ENCODE results near the gene MYBPHL.

Gene MYBPHL

DNA sequence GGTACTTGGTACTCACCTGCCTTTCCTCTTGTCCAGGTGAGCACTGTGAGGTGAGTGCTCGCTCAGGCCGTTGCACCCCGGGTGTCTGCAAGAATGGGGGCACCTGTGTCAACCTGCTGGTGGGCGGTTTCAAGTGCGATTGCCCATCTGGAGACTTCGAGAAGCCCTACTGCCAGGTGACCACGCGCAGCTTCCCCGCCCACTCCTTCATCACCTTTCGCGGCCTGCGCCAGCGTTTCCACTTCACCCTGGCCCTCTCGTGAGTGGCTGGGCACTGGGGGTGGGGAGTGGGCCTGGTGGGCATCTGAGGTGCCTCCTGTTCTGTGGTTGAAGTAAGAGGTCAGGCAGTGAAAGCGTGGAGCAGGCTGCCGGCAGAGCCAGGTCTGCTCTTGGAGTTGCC is 45.8 kb downstream of the MYBPHL start:
- no peak overlapping the region for H3K9ac ChIP-seq (ENCODE audit: insufficient read length)
- no peak for DNase-seq (ENCODE audit: low read depth, low spot score)
- TF ChIP-seq POLR2AphosphoS5 (IDR thresholded peaks at IDR 0.05; ENCODE audit: borderline replicate concordance, low read depth, low read length): no peak
- no peak for TF ChIP-seq EZH2 (IDR thresholded peaks at IDR 0.05)
- TF ChIP-seq FOXP2 (optimal IDR thresholded peaks at IDR 0.05; ENCODE audit: control extremely low read depth, extremely low read length, insufficient read depth): no peak
- no peaks in the 10 kb centered on the region for H3K9me3 ChIP-seq (ENCODE audit: low read depth, low read length)
- H3K36me3 ChIP-seq (ENCODE audit: insufficient read depth, low read length): peaks cover 3% of the 10 kb centered on the region; the same call in 1 of the 2 replicates
- H3K27ac ChIP-seq: no peak overlapping the region
- no peak overlapping the region for H3K4me3 ChIP-seq

- TF ChIP-seq FOXP2 (optimal IDR thresholded peaks at IDR 0.05; ENCODE audit: control extremely low read depth, extremely low read length, insufficient read depth) (no peak), POLR2AphosphoS5 (IDR thresholded peaks at IDR 0.05; ENCODE audit: borderline replicate concordance, low read depth, low read length) (no peak), EZH2 (IDR thresholded peaks at IDR 0.05) (no peak)
- Histone ChIP-seq H3K36me3 (ENCODE audit: insufficient read depth, low read length) (peaks cover 3% of the 10 kb centered on the region; the same call in 1 of the 2 replicates), H3K4me3 (no peak overlapping the region), H3K9ac (ENCODE audit: insufficient read length) (no peak overlapping the region), H3K27ac (no peak overlapping the region), H3K9me3 (ENCODE audit: low read depth, low read length) (no peaks in the 10 kb centered on the region)
- no peak for DNase-seq (ENCODE audit: low read depth, low spot score)
Measured at GRCh38 chr1:109259674-109260557, 46.9 kb downstream of the MYBPHL start.

DNA sequence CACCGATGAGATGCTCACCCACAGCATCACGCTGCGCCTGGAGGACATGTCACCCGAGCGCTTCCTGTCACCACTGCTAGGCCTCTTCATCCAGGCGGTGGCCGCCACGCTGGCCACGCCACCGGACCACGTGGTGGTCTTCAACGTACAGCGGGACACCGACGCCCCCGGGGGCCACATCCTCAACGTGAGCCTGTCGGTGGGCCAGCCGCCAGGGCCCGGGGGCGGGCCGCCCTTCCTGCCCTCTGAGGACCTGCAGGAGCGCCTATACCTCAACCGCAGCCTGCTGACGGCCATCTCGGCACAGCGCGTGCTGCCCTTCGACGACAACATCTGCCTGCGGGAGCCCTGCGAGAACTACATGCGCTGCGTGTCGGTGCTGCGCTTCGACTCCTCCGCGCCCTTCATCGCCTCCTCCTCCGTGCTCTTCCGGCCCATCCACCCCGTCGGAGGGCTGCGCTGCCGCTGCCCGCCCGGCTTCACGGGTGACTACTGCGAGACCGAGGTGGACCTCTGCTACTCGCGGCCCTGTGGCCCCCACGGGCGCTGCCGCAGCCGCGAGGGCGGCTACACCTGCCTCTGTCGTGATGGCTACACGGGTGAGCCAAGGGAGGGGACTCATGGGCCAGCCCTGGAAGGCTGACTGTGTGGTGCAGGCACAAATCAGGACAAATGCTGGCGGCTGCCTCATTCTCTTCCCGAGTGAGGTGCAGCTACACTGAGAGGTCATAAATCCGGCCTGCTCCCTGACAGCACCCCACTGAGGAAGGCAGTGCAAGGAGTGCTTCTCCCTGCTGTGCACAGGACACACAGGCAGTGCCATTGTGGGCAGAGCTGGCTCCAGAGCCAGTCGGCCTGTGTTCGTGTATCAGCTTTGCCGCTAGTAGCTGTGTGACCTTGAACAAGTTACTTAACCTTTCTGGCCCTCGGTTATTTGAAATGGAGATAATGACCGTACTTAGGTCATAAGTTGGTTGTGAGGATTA is 48.0 kb downstream of the MYBPHL start:
- peaks cover 3% of the 10 kb centered on the region; the same call in 1 of the 2 replicates for H3K36me3 ChIP-seq (ENCODE audit: insufficient read depth, low read length)
- no peak overlapping the region for H3K4me3 ChIP-seq
- TF ChIP-seq POLR2AphosphoS5 (IDR thresholded peaks at IDR 0.05; ENCODE audit: borderline replicate concordance, low read depth, low read length) (no peak), EZH2 (IDR thresholded peaks at IDR 0.05) (no peak)
- no peak overlapping the region for H3K27ac ChIP-seq
- H3K9ac ChIP-seq (ENCODE audit: insufficient read length): no peak overlapping the region
- no peak for DNase-seq (ENCODE audit: low read depth, low spot score)
- no peaks in the 10 kb centered on the region for H3K9me3 ChIP-seq (ENCODE audit: low read depth, low read length)

DNA sequence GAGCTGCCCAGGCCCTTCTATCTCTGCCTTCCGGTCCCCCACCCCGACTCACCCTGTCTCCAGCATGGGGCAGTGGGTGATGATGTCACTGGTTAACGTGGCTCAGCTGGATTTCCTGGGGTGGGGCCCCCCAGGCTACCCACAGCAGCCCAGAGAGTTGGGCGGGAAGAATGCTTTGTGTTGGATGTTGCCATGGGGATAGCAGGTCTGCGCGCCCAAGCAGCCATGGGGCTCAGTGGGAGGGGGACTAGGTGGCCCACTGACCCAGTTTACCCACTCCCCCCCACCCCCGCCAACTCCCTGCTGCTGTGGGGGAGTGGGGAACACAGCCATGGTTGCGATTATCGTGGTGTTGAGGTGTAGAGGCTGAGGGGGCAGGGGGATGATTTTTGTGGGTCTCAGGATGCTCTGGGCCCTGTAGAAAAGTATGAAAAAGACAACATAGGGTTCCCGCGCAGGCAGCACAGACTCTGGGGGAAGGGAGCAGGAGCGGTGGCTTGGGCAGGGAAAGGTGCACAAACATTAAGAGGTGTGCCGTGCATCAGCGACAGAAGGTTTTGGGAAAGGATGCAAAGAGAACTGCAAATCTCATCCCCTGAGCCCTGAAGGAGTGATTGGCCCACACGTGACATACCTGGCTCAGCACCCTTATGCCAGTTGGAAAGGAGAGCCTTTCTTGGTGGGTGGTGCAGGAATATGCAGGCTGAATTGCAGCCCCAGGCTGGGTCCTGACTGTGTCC is 49.0 kb downstream of the MYBPHL start:
- no peak overlapping the region for H3K9ac ChIP-seq (ENCODE audit: insufficient read length)
- H3K4me3 ChIP-seq: no peak overlapping the region
- H3K27ac ChIP-seq: no peak overlapping the region
- no peaks in the 10 kb centered on the region for H3K9me3 ChIP-seq (ENCODE audit: low read depth, low read length)
- peaks cover 3% of the 10 kb centered on the region; the same call in 1 of the 2 replicates for H3K36me3 ChIP-seq (ENCODE audit: insufficient read depth, low read length)
- no peak for TF ChIP-seq FOXP2 (optimal IDR thresholded peaks at IDR 0.05; ENCODE audit: control extremely low read depth, extremely low read length, insufficient read depth)
- no peak for TF ChIP-seq POLR2AphosphoS5 (IDR thresholded peaks at IDR 0.05; ENCODE audit: borderline replicate concordance, low read depth, low read length)
- TF ChIP-seq EZH2 (IDR thresholded peaks at IDR 0.05): no peak
- DNase-seq (ENCODE audit: low read depth, low spot score): no peak

DNA sequence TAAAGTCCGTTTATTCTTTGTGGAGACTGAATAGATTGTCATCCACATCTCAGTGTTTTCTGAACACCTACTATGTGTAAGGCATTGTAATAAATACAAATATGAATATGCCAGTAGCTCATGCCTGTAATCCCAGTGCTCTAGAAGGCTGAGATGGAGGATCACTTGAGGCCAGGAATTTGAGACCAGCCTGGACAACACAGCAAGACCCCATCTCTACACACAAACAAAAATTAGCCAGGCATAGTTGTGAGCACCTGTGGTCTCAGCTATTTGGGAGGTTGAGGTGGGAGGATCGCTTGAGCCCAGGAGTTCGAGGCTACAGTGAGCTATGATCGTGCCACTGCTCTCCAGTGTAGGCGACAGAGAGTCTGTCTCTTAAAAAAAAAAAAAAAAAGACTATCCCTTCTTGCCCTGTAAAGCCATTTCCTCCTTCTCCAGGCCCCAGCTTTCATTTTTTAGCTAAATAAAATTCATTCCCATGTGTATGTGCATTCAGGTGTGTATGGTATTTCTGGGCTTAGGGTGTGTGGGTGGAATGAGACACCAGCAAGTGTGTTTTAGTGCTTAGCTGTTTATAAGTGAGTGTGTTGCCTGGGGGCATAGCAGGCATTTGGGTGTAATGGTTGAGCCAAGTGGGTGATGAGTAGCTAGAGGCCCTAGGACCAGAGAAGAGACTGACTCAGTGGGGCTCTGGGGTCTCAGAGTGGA is 49.7 kb downstream of the MYBPHL start:
- H3K27ac ChIP-seq: peak overlapping the region; percentile 11; the same call in 1 of the 2 replicates
- no peak for DNase-seq (ENCODE audit: low read depth, low spot score)
- H3K4me3 ChIP-seq: no peak overlapping the region
- TF ChIP-seq EZH2 (IDR thresholded peaks at IDR 0.05) (no peak), POLR2AphosphoS5 (IDR thresholded peaks at IDR 0.05; ENCODE audit: borderline replicate concordance, low read depth, low read length) (no peak), FOXP2 (optimal IDR thresholded peaks at IDR 0.05; ENCODE audit: control extremely low read depth, extremely low read length, insufficient read depth) (no peak)
- H3K9ac ChIP-seq (ENCODE audit: insufficient read length): no peak overlapping the region
- peaks cover 3% of the 10 kb centered on the region; the same call in 1 of the 2 replicates for H3K36me3 ChIP-seq (ENCODE audit: insufficient read depth, low read length)
- no peaks in the 10 kb centered on the region for H3K9me3 ChIP-seq (ENCODE audit: low read depth, low read length)

DNA sequence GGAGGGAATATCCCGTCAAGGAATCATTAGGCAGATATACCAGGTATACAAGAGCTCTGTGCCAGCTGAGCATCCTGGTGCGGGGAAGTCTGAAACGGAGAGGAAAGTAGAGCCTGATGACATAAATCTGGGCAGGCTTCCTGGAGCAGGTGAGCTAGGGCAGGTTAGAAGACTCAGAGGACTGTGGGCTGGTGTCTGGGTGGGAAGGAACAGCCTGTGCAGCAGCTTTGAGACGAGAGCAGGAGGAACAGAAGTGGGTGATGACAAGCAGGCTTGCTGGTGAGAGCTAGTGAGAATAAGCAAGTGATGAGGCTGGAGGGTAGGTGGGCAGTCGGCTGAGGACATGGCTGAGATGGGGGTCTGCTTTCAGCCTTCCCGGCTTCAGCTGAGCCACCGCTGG is 50.7 kb downstream of the MYBPHL start:
- H3K27ac ChIP-seq: no peak overlapping the region
- DNase-seq (ENCODE audit: low read depth, low spot score): no peak
- H3K36me3 ChIP-seq (ENCODE audit: insufficient read depth, low read length): peaks cover 3% of the 10 kb centered on the region; the same call in 1 of the 2 replicates
- no peak overlapping the region for H3K9ac ChIP-seq (ENCODE audit: insufficient read length)
- no peaks in the 10 kb centered on the region for H3K9me3 ChIP-seq (ENCODE audit: low read depth, low read length)
- no peak for TF ChIP-seq EZH2 (IDR thresholded peaks at IDR 0.05)
- no peak overlapping the region for H3K4me3 ChIP-seq

GRCh38 chr1:109255678-109256077 is 51.1 kb downstream of the MYBPHL start:
- DNase-seq (ENCODE audit: low read depth, low spot score): no peak
- Histone ChIP-seq H3K36me3 (ENCODE audit: insufficient read depth, low read length) (peaks cover 3% of the 10 kb centered on the region; the same call in 1 of the 2 replicates), H3K4me3 (no peak overlapping the region), H3K27ac (no peak overlapping the region), H3K9me3 (ENCODE audit: low read depth, low read length) (no peaks in the 10 kb centered on the region), H3K9ac (ENCODE audit: insufficient read length) (no peak overlapping the region)
- TF ChIP-seq POLR2AphosphoS5 (IDR thresholded peaks at IDR 0.05; ENCODE audit: borderline replicate concordance, low read depth, low read length): no peak
- TF ChIP-seq EZH2 (IDR thresholded peaks at IDR 0.05): no peak
- no peak for TF ChIP-seq FOXP2 (optimal IDR thresholded peaks at IDR 0.05; ENCODE audit: control extremely low read depth, extremely low read length, insufficient read depth)

All from SK-N-MC (cell line).